ENCODE measurements around the gene KIF3A.

Gene KIF3A

DNA sequence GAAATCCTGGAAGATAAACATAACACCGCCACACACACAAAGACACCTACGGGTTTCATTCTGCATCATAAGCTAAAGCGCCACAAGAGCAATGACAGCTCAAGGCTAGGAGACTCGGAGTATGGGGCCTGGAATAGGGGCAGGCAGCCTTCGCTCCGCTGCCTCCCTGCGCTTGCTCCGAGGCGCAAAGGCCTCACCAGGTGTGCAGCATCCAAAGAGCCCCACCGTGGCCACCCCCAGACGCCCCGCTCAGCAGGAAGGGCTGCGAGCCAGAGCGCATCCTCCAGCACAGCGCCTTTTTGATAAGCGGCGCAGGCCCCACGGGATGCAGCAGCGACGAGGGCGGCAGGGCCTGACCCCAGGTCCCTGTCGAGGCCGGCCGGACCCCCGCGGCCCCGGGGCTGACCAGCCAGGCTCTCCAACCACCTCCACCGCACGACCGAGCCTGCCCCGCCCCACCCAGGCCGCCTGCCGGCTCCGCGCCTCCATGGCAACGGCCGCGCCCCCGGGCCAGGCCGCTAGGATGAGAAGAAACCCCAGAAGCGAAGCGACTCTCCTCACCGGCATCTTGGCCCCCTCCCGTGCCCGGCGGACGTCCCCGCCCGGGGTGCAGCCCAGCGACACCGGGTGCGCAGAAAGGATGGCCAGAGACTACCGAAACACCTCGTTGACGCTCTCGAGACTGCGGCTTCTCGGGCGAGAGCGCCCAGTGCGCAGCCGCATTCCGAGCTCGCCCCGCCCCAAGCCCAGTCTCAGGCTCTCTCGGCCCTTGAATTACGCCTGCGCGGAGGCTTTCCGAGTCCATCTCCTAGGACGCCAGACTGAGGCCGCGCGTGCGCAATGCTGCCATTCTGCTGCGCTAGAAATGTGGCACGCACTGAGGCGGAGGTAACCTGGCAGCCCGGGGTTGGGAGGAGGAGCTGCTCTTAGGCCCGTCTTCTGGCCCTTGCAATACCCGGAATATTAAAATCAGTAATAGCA is at the start of gene KIF3A:
Gene KIF3A (minus strand): TSS at position 694 of the 981 bp plus-strand sequence. CDS start 127 bp downstream, at position 567.
- peak; percentile 97 to 99 (median 98) for DNase-seq (ENCODE audit: low read depth in 4 of 4, low spot score in 1 of 4)

DNA sequence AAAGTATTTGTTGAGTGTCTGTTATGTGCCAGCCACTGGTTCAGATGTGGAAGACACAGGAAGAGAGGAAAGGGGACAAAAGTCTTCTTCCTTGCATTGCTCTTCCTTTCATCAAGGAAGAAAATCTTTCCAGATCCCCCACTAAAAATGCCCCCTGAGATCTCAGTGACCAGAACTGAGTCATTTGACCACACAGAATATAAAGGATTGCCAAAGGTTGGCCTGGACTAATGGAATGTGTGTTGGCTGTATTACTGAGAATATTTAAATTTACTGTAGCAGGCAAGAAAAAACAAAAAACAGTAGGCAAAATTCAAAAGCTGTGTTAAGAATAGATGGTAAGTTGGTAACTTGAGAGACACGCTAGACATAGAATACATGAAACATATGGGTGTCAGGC is 49.7 kb upstream of the KIF3A start:
- no peak for DNase-seq (ENCODE audit: low read depth in 4 of 4, low spot score in 1 of 4)

DNA sequence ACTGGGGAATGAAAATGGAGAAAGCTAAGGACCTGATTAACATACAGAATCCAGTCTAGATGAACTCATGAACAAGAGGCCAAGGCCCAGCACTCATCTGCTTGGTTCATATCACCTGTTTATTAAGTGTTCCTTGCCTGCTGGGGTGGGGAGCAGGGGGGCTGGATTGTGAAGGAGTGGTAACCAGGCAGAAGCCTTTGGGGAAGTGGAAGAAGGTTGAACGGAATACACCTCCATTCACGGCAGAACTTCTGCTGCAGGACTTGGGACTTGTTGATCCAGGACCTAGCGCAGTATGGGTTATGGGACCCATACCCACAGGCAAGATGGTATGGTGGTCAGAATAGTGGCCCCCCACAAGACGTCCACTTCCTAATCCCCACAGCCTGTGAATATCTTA is 48.5 kb upstream of the KIF3A start:
- DNase-seq (ENCODE audit: low read depth in 4 of 4, low spot score in 1 of 4): no peak

- no peak for DNase-seq (ENCODE audit: low read depth in 4 of 4, low spot score in 1 of 4)
Measured at GRCh38 chr5:132785365-132785764, 48.0 kb upstream of the KIF3A start.

- DNase-seq (ENCODE audit: low read depth in 4 of 4, low spot score in 1 of 4): no peak
Measured at GRCh38 chr5:132782101-132782500, 44.8 kb upstream of the KIF3A start.

GRCh38 chr5:132781029-132781428 is 43.7 kb upstream of the KIF3A start:
- no peak for DNase-seq (ENCODE audit: low read depth in 4 of 4, low spot score in 1 of 4)

DNA sequence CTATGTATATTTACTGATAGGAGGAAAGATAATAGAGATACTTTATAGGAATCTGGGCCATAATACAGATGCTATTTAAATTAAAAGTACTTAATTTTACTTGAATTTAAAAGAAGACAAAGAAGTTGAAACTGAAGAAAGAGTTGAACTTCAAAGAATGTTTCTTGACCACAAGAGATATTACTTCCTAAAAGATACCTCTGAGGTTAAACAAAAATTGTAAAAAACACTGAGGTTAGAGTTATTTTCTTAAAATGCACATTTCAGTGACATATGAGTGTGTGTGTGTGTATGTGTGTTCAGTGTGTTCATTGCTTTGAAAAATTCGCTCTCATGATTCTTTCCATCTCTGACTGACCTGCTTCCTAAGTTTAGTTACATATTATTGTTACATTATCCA is 43.2 kb upstream of the KIF3A start:
- no peak for DNase-seq (ENCODE audit: low read depth in 4 of 4, low spot score in 1 of 4)

DNA sequence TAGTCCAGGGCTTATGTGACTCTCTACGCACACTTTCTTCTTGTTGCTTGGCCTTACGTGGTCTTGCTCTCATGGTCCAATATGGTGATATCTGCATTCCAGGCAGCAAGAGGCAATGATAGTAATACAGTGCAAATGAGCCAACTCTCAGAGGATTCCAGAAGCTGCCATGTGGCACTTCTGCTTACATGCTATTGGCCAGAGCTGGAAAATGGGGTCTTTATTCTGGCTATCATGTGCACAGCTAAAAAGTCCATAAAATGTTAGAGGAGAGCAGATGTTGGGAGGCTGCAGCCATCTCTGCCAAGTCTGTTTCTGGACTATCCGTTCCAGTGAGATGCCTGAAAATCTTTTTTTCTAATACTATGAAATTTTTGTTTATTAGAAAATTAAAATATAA is 42.6 kb upstream of the KIF3A start:
- no peak for DNase-seq (ENCODE audit: low read depth in 4 of 4, low spot score in 1 of 4)

DNA sequence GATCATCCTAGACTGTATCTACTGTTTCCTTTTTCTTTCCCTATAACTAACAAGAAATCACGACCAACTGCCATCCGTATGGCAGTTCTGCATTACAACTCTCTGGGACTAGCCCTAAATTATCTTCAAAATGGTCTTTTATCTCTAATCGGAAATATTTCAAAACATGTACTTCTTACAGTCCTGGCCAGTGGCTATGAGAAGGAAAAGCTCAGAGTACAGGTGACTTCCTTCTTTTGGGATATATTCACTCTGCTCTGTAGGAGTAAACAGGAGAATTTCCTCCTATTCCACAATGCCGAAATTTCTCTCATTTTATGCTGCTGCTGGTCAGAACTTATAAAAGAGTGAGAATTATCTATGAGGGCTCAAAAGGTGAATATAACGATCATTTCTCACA is 41.5 kb upstream of the KIF3A start:
- DNase-seq (ENCODE audit: low read depth in 4 of 4, low spot score in 1 of 4): no peak

GRCh38 chr5:132778129-132778528 is 40.8 kb upstream of the KIF3A start:
- DNase-seq (ENCODE audit: low read depth in 4 of 4, low spot score in 1 of 4): no peak

DNA sequence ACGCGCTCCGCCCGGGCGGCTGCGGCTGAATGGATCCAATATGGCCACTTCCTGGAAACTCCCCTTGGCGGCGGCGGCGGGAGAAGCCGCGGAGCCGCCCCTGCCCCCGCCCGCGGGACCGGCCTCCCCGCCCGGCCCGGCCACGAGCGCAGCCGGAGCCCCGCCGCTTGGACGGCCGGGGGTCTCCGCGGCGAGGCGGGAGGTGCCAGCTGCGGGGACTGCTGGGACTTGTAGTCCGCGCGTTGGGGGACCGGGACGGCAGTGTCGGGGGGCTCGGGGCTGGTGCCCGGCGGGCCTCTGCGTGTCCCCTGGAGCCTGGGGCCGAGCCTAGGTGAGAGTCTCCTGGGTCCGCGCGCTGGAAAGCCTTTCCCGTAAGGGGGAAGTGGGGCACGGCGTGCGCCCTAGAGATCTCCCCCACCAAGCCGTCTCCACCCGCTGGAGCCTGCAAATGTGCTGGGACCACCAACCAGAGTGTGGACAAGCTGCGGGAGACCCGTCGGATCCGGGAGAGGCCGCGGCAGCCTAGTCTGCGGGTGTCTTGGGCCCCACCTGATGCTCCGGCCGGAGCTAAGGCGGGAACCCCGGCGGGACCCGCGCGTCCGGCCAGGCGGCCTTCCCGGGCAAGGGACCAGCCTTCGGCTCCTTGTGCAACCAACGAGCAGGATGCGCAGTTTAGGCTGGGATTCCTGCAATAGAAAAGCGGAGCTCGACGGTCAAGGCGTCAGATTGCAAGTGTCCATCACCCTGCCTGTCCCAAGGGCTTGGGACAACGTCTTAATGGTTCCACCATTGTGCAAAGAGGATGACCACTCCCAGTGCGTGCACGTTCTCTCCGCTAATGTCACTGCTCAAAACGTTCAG is 40.1 kb upstream of the KIF3A start, which contains the start of gene SEPTIN8:
Gene SEPTIN8 (minus strand): TSS at position 31 of the 861 bp plus-strand sequence. CDS start 102 bp downstream, outside the sequence.
- DNase-seq (ENCODE audit: low read depth in 4 of 4, low spot score in 1 of 4): peak in 3 of 4 experiments; percentile 4 to 20 (median 19)

- DNase-seq (ENCODE audit: low read depth in 4 of 4, low spot score in 1 of 4): no peak
Measured at GRCh38 chr5:132776938-132777208, 39.5 kb upstream of the KIF3A start.

DNA sequence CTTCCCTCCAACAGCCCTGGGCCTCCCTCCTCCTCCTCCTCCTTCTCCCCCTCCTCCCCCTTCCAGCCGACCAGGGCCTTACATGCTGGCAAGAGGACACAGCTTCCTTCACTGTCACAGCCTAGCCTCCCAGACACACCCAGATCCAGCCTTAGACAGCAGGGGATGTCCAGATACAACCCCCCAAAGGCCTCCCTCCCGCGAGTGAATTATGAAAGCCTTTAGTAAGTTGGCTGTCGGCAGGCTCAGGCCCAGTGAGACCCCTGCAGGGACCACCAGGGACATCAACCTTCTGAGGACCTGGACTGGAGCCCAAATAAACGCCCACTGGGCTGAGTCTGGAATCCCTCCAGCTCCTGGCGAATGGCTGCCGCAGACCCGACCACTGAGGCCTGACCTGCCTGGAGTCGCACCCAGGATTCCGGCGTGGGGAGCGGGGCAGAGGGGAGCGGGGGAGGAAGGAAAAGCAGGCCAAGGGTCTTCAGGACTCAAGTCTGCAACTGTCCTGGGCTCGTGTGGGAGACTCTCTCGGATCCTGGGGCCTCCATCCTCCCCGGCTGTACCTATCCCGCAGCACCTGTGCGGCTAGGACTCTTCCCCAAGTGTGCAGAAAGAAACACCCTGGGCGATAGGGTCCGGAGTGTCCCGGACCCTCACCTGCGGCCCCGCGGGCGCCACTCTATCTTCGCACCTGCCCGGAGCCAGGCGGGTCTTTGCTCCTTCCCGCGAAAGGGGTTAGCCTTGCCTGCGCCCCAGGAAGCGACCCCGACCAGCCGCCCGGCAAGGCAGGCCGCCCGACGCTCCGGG is 39.0 kb upstream of the KIF3A start:
- DNase-seq (ENCODE audit: low read depth in 4 of 4, low spot score in 1 of 4): no peak

GRCh38 chr5:132775476-132775961 is 38.2 kb upstream of the KIF3A start:
- DNase-seq (ENCODE audit: low read depth in 4 of 4, low spot score in 1 of 4): no peak

DNA sequence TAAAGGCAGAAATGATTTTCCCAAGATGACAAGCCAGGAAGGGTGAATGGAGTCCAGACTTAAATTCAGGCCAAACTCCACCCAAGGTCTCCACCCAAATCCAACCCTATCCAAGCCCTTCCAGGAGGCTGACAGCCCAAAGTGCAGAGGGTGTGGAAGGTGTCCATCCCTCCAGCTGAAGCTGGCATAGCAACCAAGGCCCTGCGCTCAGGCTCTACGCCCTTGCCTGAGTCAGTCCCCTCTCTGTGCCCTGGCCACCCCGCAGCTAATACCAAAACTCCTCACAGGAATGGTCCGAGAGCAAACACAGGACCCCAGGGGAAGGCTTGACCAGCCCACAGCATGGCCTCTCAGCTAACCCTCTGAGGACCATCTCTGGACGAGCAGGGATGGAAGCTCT is 37.5 kb upstream of the KIF3A start:
- no peak for DNase-seq (ENCODE audit: low read depth in 4 of 4, low spot score in 1 of 4)

GRCh38 chr5:132774406-132774805 is 37.1 kb upstream of the KIF3A start:
- no peak for DNase-seq (ENCODE audit: low read depth in 4 of 4, low spot score in 1 of 4)

DNA sequence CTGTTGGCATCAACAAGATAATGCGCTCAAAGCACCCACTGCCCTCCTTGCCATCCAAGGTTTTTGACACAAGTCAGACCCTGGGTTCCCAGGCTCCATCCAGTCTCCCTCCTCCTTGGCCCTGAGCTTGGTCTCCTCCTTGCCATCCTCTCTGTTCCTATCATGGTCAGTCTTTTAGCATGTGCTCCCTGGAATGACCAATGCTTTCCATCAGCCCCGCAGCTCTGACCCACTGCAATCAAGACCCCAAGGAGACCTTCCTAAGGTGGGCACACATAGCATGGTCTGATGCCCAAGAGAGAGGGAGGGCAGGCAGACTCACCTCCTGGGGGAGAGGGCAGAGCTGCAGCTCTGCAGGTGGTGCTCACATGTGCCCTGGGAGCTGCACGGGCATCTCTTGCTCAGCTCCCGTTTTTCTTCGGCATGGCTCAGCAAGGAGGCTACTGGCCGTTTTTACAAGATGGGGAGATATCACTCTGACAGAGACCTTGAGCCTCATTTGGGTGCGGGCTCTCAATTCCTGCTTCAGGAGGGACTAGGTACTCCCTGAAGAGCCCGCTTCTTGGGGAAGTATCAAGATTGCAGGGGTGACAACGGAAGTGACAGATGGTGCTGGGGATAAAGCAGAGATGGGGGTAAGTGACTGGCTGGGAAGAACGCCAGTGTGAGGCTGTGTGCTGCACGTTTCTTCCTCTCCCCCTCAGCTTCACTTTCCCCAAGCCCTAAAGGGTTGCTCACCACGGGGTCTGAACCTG is 36.4 kb upstream of the KIF3A start:
- no peak for DNase-seq (ENCODE audit: low read depth in 4 of 4, low spot score in 1 of 4)

DNA sequence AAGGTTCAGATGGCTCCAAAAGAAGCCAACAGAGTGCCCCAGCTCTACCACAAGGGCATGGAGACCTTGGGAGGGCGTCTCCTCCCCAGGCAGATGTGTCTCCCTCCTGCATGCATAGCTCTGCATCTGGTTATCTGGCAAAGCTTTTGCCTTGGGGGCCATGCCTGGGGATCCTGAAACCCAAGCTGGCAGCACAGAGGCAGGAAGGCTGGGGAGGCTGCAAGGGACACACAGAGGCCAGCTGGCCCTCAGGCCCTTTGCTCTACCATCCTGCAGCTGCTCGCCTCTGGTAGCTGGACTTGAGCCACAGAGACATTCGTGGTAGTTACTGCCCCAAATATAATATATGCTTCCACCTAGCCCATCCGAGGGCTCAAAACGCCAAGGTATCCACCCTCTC is 35.8 kb upstream of the KIF3A start:
- DNase-seq (ENCODE audit: low read depth in 4 of 4, low spot score in 1 of 4): no peak

GRCh38 chr5:132772291-132773070 is 35.1 kb upstream of the KIF3A start:
- DNase-seq (ENCODE audit: low read depth in 4 of 4, low spot score in 1 of 4): no peak
